ENCODE measurements around the gene KDM4D. TPM values are rescaled to one million over a fixed set of nuclear protein-coding genes. Genes with fewer than 3 reads are reported as not detected.
A peak's percentile ranks its signal among the peaks of the same experiment; 100 is the strongest.

KDM4D gene
- total RNA-seq, 1 experiment from 2014 or later: 1.2 TPM

- Mint-ChIP-seq H3K4me1 (ENCODE audit: low read depth, unreplicated experiment) (peaks cover 18% of the 10 kb centered on the region), H3K27me3 (ENCODE audit: insufficient read depth, unreplicated experiment) (no peaks in the 10 kb centered on the region), H3K27ac (ENCODE audit: unreplicated experiment) (no peak overlapping the region)
These were observed 5.1 kb upstream of the KDM4D start for GRCh38 chr11:94968334-94968958.

GRCh38 chr11:94972700-94973098 is 810 bp upstream of the KDM4D start:
- TF ChIP-seq CTCF (IDR thresholded peaks at IDR 0.05; ENCODE audit: insufficient read depth in 1 of 2, low read depth in 1 of 2, low read length in 1 of 2, severe bottlenecking in 1 of 2, unreplicated experiment in 1 of 2): no peak
- Mint-ChIP-seq H3K4me3 (ENCODE audit: unreplicated experiment) (peak overlapping the region; percentile 89), H3K4me1 (ENCODE audit: low read depth, unreplicated experiment) (peaks cover 25% of the 10 kb centered on the region), H3K36me3 (ENCODE audit: insufficient read depth, unreplicated experiment) (peaks cover 47% of the 10 kb centered on the region), H3K27me3 (ENCODE audit: insufficient read depth, unreplicated experiment) (no peaks in the 10 kb centered on the region), H3K27ac (ENCODE audit: unreplicated experiment) (peak overlapping the region; percentile 94), H3K9me3 (ENCODE audit: unreplicated experiment) (no peaks in the 10 kb centered on the region)
- CTCF ChIA-PET: interaction anchor here (0.8 to 1.6 kb wide), 7 partner anchors 95 to 1077 kb away, joined by 3 to 8 read pairs (median 4); partner anchors contain the start of gene AMOTL1
- no peak for DNase-seq
- H3K36me3 ChIP-seq (ENCODE audit: control insufficient read depth, insufficient read depth, low read length): peaks cover 7% of the 10 kb centered on the region; the same call in 1 of the 2 replicates
- BruUV-seq (replicated peaks): no TSS peak
- peaks cover 9% of the 10 kb centered on the region; the same call in 1 of the 2 replicates for H3K4me1 ChIP-seq
- no peaks in the 10 kb centered on the region for H3K9me3 ChIP-seq
- no peaks in the 10 kb centered on the region for H3K27me3 ChIP-seq (replicated peaks; ENCODE audit: control insufficient read depth, insufficient read depth, low read length)
- H3K4me3 ChIP-seq (ENCODE audit: low read depth, low read length): peak overlapping the region; percentile 56
- intact Hi-C loops (cut with micrococcal nuclease; ENCODE audit: unreplicated experiment): loop anchor here (1.0 to 5.0 kb wide), 5 partner anchors 96 to 818 kb away; partner anchors contain the start of genes AMOTL1 and CEP57
- POLR2A ChIA-PET: interaction anchor here (0.6 to 1.6 kb wide), 6 partner anchors 11 to 817 kb away, joined by 3 to 23 read pairs (median 4); partner anchors contain the start of genes CEP57, FAM76B and SRSF8

More at GRCh38 chr11:94968334-94968958, 5.1 kb upstream of the KDM4D start:
- Histone ChIP-seq H3K36me3 (ENCODE audit: control insufficient read depth, insufficient read depth, low read length) (peaks cover 11% of the 10 kb centered on the region), H3K4me3 (ENCODE audit: low read depth, low read length) (no peak overlapping the region), H3K4me1 (peaks cover 9% of the 10 kb centered on the region; the same call in 1 of the 2 replicates), H3K9me3 (no peaks in the 10 kb centered on the region), H3K27me3 (replicated peaks; ENCODE audit: control insufficient read depth, insufficient read depth, low read length) (no peaks in the 10 kb centered on the region)
- no TSS peak for BruUV-seq (replicated peaks)
- Mint-ChIP-seq H3K9me3 (ENCODE audit: unreplicated experiment) (no peaks in the 10 kb centered on the region), H3K4me3 (ENCODE audit: unreplicated experiment) (no peak overlapping the region), H3K36me3 (ENCODE audit: insufficient read depth, unreplicated experiment) (peaks cover 74% of the 10 kb centered on the region)
- ChIA-PET CTCF (interaction anchor here (0.6 to 2.4 kb wide), 11 partner anchors 9 to 1274 kb away, joined by 3 to 31 read pairs (median 3); partner anchors contain the start of genes ENDOD1 and SRSF8), POLR2A (no interaction called here)
- peak; percentile 79 to 80 for TF ChIP-seq CTCF (IDR thresholded peaks at IDR 0.05; ENCODE audit: insufficient read depth in 1 of 2, low read depth in 1 of 2, low read length in 1 of 2, severe bottlenecking in 1 of 2, unreplicated experiment in 1 of 2)
- intact Hi-C loops (cut with micrococcal nuclease; ENCODE audit: unreplicated experiment): loop anchor here (1.0 kb wide), 1 partner anchor 345 kb away; no protein-coding TSS in a partner anchor
- peak in 1 of 2 experiments; percentile 29 for DNase-seq

GRCh38 chr11:94974178-94974577 is 669 bp downstream of the KDM4D start:
- intact Hi-C loops (cut with micrococcal nuclease; ENCODE audit: unreplicated experiment): loop anchor here (5.0 kb wide), 2 partner anchors 178 to 207 kb away; partner anchors contain the start of gene AMOTL1
- H3K27me3 Mint-ChIP-seq (ENCODE audit: insufficient read depth, unreplicated experiment): no peaks in the 10 kb centered on the region
- ChIA-PET CTCF (interaction anchor here (1.3 to 1.6 kb wide), 3 partner anchors 93 to 1078 kb away, joined by 4 to 8 read pairs (median 6); no protein-coding TSS in a partner anchor), POLR2A (interaction anchor here (1.6 kb wide), 2 partner anchors 93 to 816 kb away, joined by 8 to 23 read pairs; partner anchors contain the start of genes CEP57, FAM76B and SRSF8)
- H3K9me3 ChIP-seq: no peaks in the 10 kb centered on the region
- peak overlapping the region; percentile 56 for H3K4me3 ChIP-seq (ENCODE audit: low read depth, low read length)
- 0 out of 2 replicates have a peak, but pooled peaks cover 4% of the 10 kb centered on the region for H3K36me3 ChIP-seq (ENCODE audit: control insufficient read depth, insufficient read depth, low read length)
- peak overlapping the region; percentile 94 for H3K27ac Mint-ChIP-seq (ENCODE audit: unreplicated experiment)
- no TSS peak for BruUV-seq (replicated peaks)
- peaks cover 9% of the 10 kb centered on the region; the same call in 1 of the 2 replicates for H3K4me1 ChIP-seq
- H3K4me3 Mint-ChIP-seq (ENCODE audit: unreplicated experiment): peak overlapping the region; percentile 89
- peaks cover 19% of the 10 kb centered on the region for H3K4me1 Mint-ChIP-seq (ENCODE audit: low read depth, unreplicated experiment)
- no peaks in the 10 kb centered on the region for H3K27me3 ChIP-seq (replicated peaks; ENCODE audit: control insufficient read depth, insufficient read depth, low read length)
- H3K9me3 Mint-ChIP-seq (ENCODE audit: unreplicated experiment): no peaks in the 10 kb centered on the region
- peaks cover 34% of the 10 kb centered on the region for H3K36me3 Mint-ChIP-seq (ENCODE audit: insufficient read depth, unreplicated experiment)
- TF ChIP-seq CTCF (IDR thresholded peaks at IDR 0.05; ENCODE audit: insufficient read depth in 1 of 2, low read depth in 1 of 2, low read length in 1 of 2, severe bottlenecking in 1 of 2, unreplicated experiment in 1 of 2): no peak
- DNase-seq: no peak
